AG04449 (cell line): Measurements from ENCODE around the gene F8.
"Not testable (repeated sequence)": the region's sequence is repeated elsewhere in the genome, so short reads cannot be mapped to it uniquely, and the experiment has no call there.

Source experiments
- CTCF ChIA-PET: fragments of 350-600 bp; formaldehyde crosslinking; extraction: SDS; loops from one replicate; lab custom pipeline; 2021; ENCODE audit warnings: antibody characterized with exemption; lab: Yijun Ruan, JAX
- POLR2A ChIA-PET: fragments of 400-600, 350-600 bp; formaldehyde crosslinking; extraction: SDS; loops from one replicate; lab custom pipeline; 2020; ENCODE audit warnings: antibody characterized with exemption, inconsistent platforms; lab: Yijun Ruan, JAX
- DNase-seq: peaks from one replicate; pipeline ENCODE4 v3.0.0-alpha.2; 2010; ENCODE audit warnings: low read depth, low spot score
- H3K4me3 ChIP-seq: 2 replicates; pipeline ENCODE4 v1.5.1; 2011; ENCODE audit warnings: low read depth, mild to moderate bottlenecking, control low read depth, low read length
- CTCF ChIP-seq: IDR thresholded peaks from one replicate; pipeline ENCODE4 v1.5.1; 2011; ENCODE audit warnings: mild to moderate bottlenecking, moderate library complexity, low read length, control low read depth, inconsistent platforms; ENCODE audit not compliant: insufficient read depth; ENCODE audit errors: missing control alignments

The F8 gene

GRCh38 chrX:154890990-154891639, 131.4 kb downstream of the F8 start:
- POLR2A ChIA-PET: no interaction called here
- no peak for TF ChIP-seq CTCF
- CTCF ChIA-PET: no interaction called here
- H3K4me3 ChIP-seq: no peak overlapping the region
- DNase-seq: no peak

GRCh38 chrX:154886789-154887221, 135.7 kb downstream of the F8 start:
- POLR2A ChIA-PET, CTCF ChIA-PET, DNase-seq, H3K4me3 ChIP-seq: not testable (repeated sequence)

- DNase-seq, POLR2A ChIA-PET, H3K4me3 ChIP-seq, CTCF ChIA-PET: not testable (repeated sequence)
Observed at GRCh38 chrX:154886069-154886788, 136.3 kb downstream of the F8 start, which contains the start of gene F8A1. Gene F8A1 (plus strand): TSS chrX:154886355. CDS start chrX:154886375, 20 bp downstream.

- CTCF ChIA-PET, H3K4me3 ChIP-seq, DNase-seq, POLR2A ChIA-PET: not testable (repeated sequence)
Observed at GRCh38 chrX:154885549-154885948, 137.0 kb downstream of the F8 start.

GRCh38 chrX:154885057-154885456, 137.5 kb downstream of the F8 start:
- H3K4me3 ChIP-seq, DNase-seq, POLR2A ChIA-PET, CTCF ChIA-PET: not testable (repeated sequence)

GRCh38 chrX:154884069-154884468, 138.5 kb downstream of the F8 start:
- H3K4me3 ChIP-seq, CTCF ChIA-PET, DNase-seq, POLR2A ChIA-PET: not testable (repeated sequence)

- TF ChIP-seq CTCF: no peak
- ChIA-PET POLR2A (no interaction called here), CTCF (no interaction called here)
- no peak for DNase-seq
- no peak overlapping the region for H3K4me3 ChIP-seq
Observed at GRCh38 chrX:154873329-154873728, 149.2 kb downstream of the F8 start.

- H3K4me3 ChIP-seq, POLR2A ChIA-PET, DNase-seq, CTCF ChIA-PET: not testable (repeated sequence)
Observed at GRCh38 chrX:154868522-154868921, 154.0 kb downstream of the F8 start.

- H3K4me3 ChIP-seq: no peak overlapping the region
- POLR2A ChIA-PET: no interaction called here
- no peak for TF ChIP-seq CTCF
- DNase-seq: no peak
- CTCF ChIA-PET: no interaction called here
Observed at GRCh38 chrX:154855256-154855655, 167.3 kb downstream of the F8 start.
